HL-60 (cell line): ENCODE data around the gene ATPAF2.

Source experiments
- DNase-seq, 2 experiments: peaks; one replicate each; pipeline ENCODE4 v3.0.0-alpha.2; 2010 to 2020; ENCODE audit warnings: low read depth in 1 of 2, low spot score in 1 of 2
- H3K27ac ChIP-seq: fragments of 250-450 bp; sonication (Bioruptor Pico); replicated peaks from 2 replicates; pipeline ENCODE4 v1.5.1; 2020; ENCODE audit warnings: mild to moderate bottlenecking, moderate library complexity
- H3K27me3 ChIP-seq: fragments of 250-450 bp; sonication (Bioruptor Pico); 2 replicates; pipeline ENCODE4 v1.5.1; 2021; ENCODE audit warnings: mild to moderate bottlenecking, moderate library complexity; ENCODE audit not compliant: insufficient read depth, poor library complexity, severe bottlenecking
- H3K4me3 ChIP-seq: replicated peaks from 2 replicates; pipeline ENCODE4 v1.5.1; 2011; ENCODE audit warnings: mild to moderate bottlenecking, control low read depth, low read length; ENCODE audit not compliant: insufficient read depth
- GABPA ChIP-seq: IDR thresholded peaks from 2 replicates; pipeline ENCODE4 v1.6.1; 2012; ENCODE audit warnings: low read depth
- POLR2AphosphoS5 ChIP-seq: IDR thresholded peaks from 2 replicates; pipeline ENCODE4 v1.6.1; 2012; ENCODE audit warnings: low read depth
- REST ChIP-seq: IDR thresholded peaks from 2 replicates; pipeline ENCODE4 v1.6.1; 2012; ENCODE audit warnings: low read depth; ENCODE audit not compliant: insufficient replicate concordance
- SPI1 ChIP-seq: IDR thresholded peaks from 2 replicates; pipeline ENCODE4 v1.6.1; 2012; ENCODE audit warnings: low read depth, mild to moderate bottlenecking, borderline replicate concordance
- long read RNA-seq: library from polyadenylated mRNA; unstranded; transcript quantifications from one replicate; pipeline ENCODE4 v2.0.0, GENCODE V29; 2020
- TF ChIP-seq, protein P1 (sequence below): IDR thresholded peaks from one replicate; pipeline ENCODE4 v1.5.1; 2011; ENCODE audit warnings: low read length, control low read depth, inconsistent platforms; ENCODE audit not compliant: insufficient read depth

The ATPAF2 gene
- long read RNA-seq, transcript ATPAF2-206 (8 exons, 1,564 nt), result major isoform, 51 of 75 reads
- long read RNA-seq, partial matches to known transcripts, result 1 of 75 reads
- long read RNA-seq, other reads (novel, unspliced or antisense), result 22 of 75 reads

DNA sequence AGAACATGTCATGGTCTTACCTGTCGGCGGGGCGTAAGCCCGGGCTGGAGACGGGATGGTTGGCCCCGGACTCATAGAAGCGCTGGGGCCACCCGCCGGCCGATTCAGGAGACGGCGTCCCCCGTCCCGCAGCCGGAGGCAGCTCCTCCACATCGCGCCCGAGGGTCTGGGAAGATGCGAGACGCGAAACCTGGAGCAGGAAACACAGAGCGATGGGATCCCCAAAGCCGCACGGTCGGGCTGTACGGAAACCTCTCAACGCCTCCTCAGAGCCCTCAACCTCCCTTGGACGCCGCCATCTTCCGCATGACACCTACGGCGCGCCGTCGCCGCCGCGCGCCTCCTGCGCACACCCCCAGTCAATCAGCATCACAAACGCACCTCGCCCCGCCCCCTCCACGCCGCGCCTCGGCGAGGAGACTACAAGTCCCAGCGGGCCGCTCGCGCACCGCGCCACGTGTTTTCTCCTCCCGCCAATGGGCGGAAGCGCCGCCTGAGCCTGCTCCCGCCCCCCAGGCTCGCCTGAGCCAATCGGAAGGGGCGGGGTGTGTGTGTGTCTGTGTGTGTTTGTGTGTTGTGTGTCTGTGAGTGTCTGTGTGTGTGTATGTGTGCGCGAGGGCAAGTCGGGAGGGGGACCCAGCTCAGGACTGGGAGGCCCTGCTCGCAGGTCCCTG is at the start of gene ATPAF2, which contains the start of gene GID4:
TSS of gene ATPAF2 (minus strand) at position 308 of the 674 bp plus-strand sequence. CDS start at position 153, 155 bp downstream.
TSS of gene GID4 (plus strand) at position 548 of the 674 bp plus-strand sequence. CDS start at position 605, 57 bp downstream.
- no peaks in the 10 kb centered on the region for H3K27me3 ChIP-seq
- H3K4me3 ChIP-seq, result peak within 1 kb of the TSS; percentile 83
- TF ChIP-seq SPI1 (no peak), POLR2AphosphoS5 (no peak), REST (no peak), GABPA (no peak)
- TF ChIP-seq, protein P1, sequence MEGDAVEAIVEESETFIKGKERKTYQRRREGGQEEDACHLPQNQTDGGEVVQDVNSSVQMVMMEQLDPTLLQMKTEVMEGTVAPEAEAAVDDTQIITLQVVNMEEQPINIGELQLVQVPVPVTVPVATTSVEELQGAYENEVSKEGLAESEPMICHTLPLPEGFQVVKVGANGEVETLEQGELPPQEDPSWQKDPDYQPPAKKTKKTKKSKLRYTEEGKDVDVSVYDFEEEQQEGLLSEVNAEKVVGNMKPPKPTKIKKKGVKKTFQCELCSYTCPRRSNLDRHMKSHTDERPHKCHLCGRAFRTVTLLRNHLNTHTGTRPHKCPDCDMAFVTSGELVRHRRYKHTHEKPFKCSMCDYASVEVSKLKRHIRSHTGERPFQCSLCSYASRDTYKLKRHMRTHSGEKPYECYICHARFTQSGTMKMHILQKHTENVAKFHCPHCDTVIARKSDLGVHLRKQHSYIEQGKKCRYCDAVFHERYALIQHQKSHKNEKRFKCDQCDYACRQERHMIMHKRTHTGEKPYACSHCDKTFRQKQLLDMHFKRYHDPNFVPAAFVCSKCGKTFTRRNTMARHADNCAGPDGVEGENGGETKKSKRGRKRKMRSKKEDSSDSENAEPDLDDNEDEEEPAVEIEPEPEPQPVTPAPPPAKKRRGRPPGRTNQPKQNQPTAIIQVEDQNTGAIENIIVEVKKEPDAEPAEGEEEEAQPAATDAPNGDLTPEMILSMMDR, result no peak
- peak; percentile 91 to 96 for DNase-seq
- peak within 1 kb of the TSS; percentile 79 for H3K27ac ChIP-seq

GRCh38 chr17:18087610-18088491 is 48.9 kb upstream of the ATPAF2 start, which contains the start of gene DRG2:
Gene DRG2 (plus strand): TSS chr17:18087948. CDS start chr17:18088024, 76 bp downstream.
- peak; percentile 63 to 76 for DNase-seq
- Histone ChIP-seq H3K4me3 (peak within 1 kb of the TSS; percentile 82), H3K27me3 (no peaks in the 10 kb centered on the region), H3K27ac (peak within 1 kb of the TSS; percentile 74)
- TF ChIP-seq POLR2AphosphoS5 (no peak), GABPA (peak; percentile 90), REST (peak; percentile 65)

- Histone ChIP-seq H3K27me3 (no peaks in the 10 kb centered on the region), H3K4me3 (no peak overlapping the region), H3K27ac (no peak overlapping the region)
- no peak for DNase-seq
- TF ChIP-seq POLR2AphosphoS5, result no peak
- TF ChIP-seq, protein P1, result no peak
- TF ChIP-seq GABPA, result no peak
- TF ChIP-seq REST, result no peak
- no peak for TF ChIP-seq SPI1
These were observed 45.3 kb upstream of the ATPAF2 start for GRCh38 chr17:18084256-18084655.
